A673 (cell line): Measurements from ENCODE around the gene RBP2. TPM values are rescaled to one million over a fixed set of nuclear protein-coding genes. Genes with fewer than 3 reads are reported as not detected.

Experiments
- BruUV-seq: library from RNA; stranded (reverse); fragments of 400-500 nt; replicated peaks from 2 replicates; lab custom pipeline; 2021; lab: Mats Ljungman, UMichigan
- CTCF ChIA-PET: fragments of 300-600 bp; sonication (Branson Sonifier 250); formaldehyde crosslinking; loops from one replicate; lab custom pipeline; 2022; ENCODE audit warnings: antibody characterized with exemption; lab: Charles Lee
- POLR2A ChIA-PET: fragments of 300-600 bp; sonication (Branson Sonifier 250); formaldehyde crosslinking; loops from one replicate; lab custom pipeline; 2022; ENCODE audit warnings: antibody characterized with exemption; ENCODE audit not compliant: low non-redundant PET; lab: Charles Lee
- DNase-seq: peaks from one replicate; pipeline ENCODE4 v3.0.0-alpha.2; 2015; ENCODE audit warnings: low spot score
- H3K27ac ChIP-seq: fragments of 200-600 bp; sonication (generic); 2 replicates; pipeline ENCODE4 v1.5.1; 2016; ENCODE audit warnings: mixed run types, low read depth, mild to moderate bottlenecking, mixed read lengths, antibody characterized with exemption, low read length; ENCODE audit not compliant: poor library complexity, severe bottlenecking
- H3K27me3 ChIP-seq: fragments of 200-600 bp; sonication (generic); replicated peaks from 2 replicates; pipeline ENCODE4 v1.6.1; 2017; ENCODE audit warnings: mixed run types, low read depth, mild to moderate bottlenecking, mixed read lengths, antibody characterized with exemption, low read length; ENCODE audit not compliant: insufficient read depth, poor library complexity
- H3K36me3 ChIP-seq: fragments of 200-600 bp; sonication (generic); 2 replicates; pipeline ENCODE4 v1.6.1; 2016; ENCODE audit warnings: mixed run types, mild to moderate bottlenecking, mixed read lengths, antibody characterized with exemption, low read length; ENCODE audit not compliant: insufficient read depth, poor library complexity, severe bottlenecking
- H3K4me1 ChIP-seq: fragments of 200-600 bp; sonication (generic); 2 replicates; pipeline ENCODE4 v1.6.1; 2017; ENCODE audit warnings: mixed run types, mild to moderate bottlenecking, mixed read lengths, antibody characterized with exemption, low read length; ENCODE audit not compliant: insufficient read depth, poor library complexity, severe bottlenecking
- H3K4me3 ChIP-seq: fragments of 200-600 bp; sonication (generic); 2 replicates; pipeline ENCODE4 v1.5.1; 2016; ENCODE audit warnings: low read depth, mixed run types, mild to moderate bottlenecking, mixed read lengths, low read length; ENCODE audit not compliant: poor library complexity, severe bottlenecking
- H3K9me3 ChIP-seq: fragments of 200-600 bp; sonication (generic); 2 replicates; pipeline ENCODE4 v1.6.1; 2016; ENCODE audit warnings: mixed run types, low read depth, mild to moderate bottlenecking, mixed read lengths, antibody characterized with exemption, low read length; ENCODE audit not compliant: poor library complexity, severe bottlenecking
- EZH2 ChIP-seq: fragments of 200-600 bp; sonication (generic); IDR thresholded peaks from 2 replicates; pipeline ENCODE4 v1.6.1; 2017; ENCODE audit warnings: borderline replicate concordance, low read depth, mild to moderate bottlenecking, mixed read lengths, antibody characterized with exemption, low read length; ENCODE audit not compliant: poor library complexity, severe bottlenecking
- intact Hi-C: fragments of 100-400 bp; cut with micrococcal nuclease; formaldehyde crosslinking; loops from one replicate; pipeline ENCODE4 v1.10.0; 2022; ENCODE audit not compliant: unreplicated experiment
- total RNA-seq: library from RNA; stranded (reverse); gene quantifications from 2 replicates; pipeline ENCODE4 v1.2.3, GENCODE V29; 2021
- TF ChIP-seq, protein P1 (sequence below): fragments of 300-800, 200-600 bp; sonication (generic); conservative IDR thresholded peaks from 2 replicates; pipeline ENCODE4 v1.5.1; 2017; ENCODE audit warnings: low read depth, mild to moderate bottlenecking, antibody characterized with exemption, low read length, moderate library complexity, mixed read lengths

Gene RBP2
- total RNA-seq, 1 experiment from 2014 or later, result not detected

DNA sequence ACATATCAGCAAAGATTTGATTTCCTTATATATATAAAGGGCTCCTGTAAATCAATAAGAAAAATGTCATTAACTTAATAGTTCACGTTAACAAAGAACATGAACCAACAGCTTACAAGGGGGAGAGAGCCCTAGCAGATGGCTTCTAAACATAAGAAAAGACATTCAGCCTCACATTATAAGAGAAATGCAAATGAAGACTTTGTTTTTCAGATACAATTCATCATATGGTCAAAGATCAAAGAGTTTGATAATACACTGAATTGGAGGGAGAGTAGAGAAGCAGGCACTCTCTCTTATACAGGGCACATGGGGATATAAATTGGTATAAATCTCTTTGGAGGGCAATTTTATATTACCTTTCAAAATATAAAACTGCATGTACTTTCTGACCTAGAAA is 21.1 kb downstream of the RBP2 start:
- no peak overlapping the region for H3K27ac ChIP-seq
- CTCF ChIA-PET, result no interaction called here
- no peaks in the 10 kb centered on the region for H3K36me3 ChIP-seq
- no peaks in the 10 kb centered on the region for H3K9me3 ChIP-seq
- BruUV-seq, result no TSS peak
- no peak overlapping the region for H3K4me3 ChIP-seq
- H3K27me3 ChIP-seq, result no peaks in the 10 kb centered on the region
- no peaks in the 10 kb centered on the region for H3K4me1 ChIP-seq
- intact Hi-C loops, result no loop called here
- POLR2A ChIA-PET, result no interaction called here
- no peak for TF ChIP-seq EZH2
- TF ChIP-seq, protein P1, sequence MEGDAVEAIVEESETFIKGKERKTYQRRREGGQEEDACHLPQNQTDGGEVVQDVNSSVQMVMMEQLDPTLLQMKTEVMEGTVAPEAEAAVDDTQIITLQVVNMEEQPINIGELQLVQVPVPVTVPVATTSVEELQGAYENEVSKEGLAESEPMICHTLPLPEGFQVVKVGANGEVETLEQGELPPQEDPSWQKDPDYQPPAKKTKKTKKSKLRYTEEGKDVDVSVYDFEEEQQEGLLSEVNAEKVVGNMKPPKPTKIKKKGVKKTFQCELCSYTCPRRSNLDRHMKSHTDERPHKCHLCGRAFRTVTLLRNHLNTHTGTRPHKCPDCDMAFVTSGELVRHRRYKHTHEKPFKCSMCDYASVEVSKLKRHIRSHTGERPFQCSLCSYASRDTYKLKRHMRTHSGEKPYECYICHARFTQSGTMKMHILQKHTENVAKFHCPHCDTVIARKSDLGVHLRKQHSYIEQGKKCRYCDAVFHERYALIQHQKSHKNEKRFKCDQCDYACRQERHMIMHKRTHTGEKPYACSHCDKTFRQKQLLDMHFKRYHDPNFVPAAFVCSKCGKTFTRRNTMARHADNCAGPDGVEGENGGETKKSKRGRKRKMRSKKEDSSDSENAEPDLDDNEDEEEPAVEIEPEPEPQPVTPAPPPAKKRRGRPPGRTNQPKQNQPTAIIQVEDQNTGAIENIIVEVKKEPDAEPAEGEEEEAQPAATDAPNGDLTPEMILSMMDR, result no peak
- DNase-seq, result no peak

DNA sequence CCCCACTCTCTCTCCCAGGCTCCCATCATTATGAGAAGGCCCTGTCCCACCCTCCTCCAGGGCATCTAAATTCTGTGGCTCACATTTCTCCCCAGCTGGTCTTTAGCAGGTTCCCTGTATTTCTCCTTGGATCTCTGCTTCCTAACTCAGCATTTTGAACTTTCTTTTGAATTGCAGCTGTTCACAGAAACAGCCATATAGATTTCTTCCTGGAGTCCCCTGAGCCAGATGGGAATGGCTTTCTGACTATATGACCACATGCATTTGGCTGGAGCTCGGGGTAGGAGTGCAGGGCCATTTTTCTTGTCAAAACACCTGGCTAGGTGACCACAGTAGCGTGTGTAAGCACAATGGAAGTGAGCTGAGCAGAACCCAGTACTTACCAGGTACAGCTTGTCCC is 22.0 kb downstream of the RBP2 start:
- CTCF ChIA-PET, result no interaction called here
- no peak overlapping the region for H3K4me3 ChIP-seq
- H3K27me3 ChIP-seq, result no peaks in the 10 kb centered on the region
- intact Hi-C loops, result no loop called here
- no TSS peak for BruUV-seq
- POLR2A ChIA-PET, result no interaction called here
- H3K9me3 ChIP-seq, result no peaks in the 10 kb centered on the region
- no peak overlapping the region for H3K27ac ChIP-seq
- H3K36me3 ChIP-seq, result no peaks in the 10 kb centered on the region
- no peaks in the 10 kb centered on the region for H3K4me1 ChIP-seq
- TF ChIP-seq, protein P1, result no peak
- no peak for TF ChIP-seq EZH2
- no peak for DNase-seq

DNA sequence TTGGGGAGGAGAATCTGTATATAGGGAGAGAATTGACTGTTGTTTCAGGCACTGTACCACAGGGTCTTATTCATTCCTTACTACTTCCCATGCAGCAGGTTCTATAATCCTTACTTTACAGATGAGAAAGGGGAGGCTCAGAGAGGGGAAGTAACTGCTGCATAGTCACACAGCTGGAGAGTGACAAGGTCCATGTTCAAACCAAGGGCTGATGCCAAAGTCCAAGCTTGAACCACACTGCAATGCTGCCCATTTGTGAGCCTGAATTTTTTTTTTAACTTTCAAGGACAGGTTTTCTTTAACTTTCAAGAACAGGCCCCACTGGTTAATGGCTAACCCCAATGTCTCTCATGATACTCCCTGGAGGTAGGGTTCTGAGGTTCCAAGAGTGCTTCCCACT is 26.2 kb downstream of the RBP2 start:
- no TSS peak for BruUV-seq
- Histone ChIP-seq H3K4me3 (no peak overlapping the region), H3K27me3 (no peaks in the 10 kb centered on the region), H3K4me1 (no peaks in the 10 kb centered on the region), H3K27ac (no peak overlapping the region), H3K9me3 (no peaks in the 10 kb centered on the region), H3K36me3 (no peaks in the 10 kb centered on the region)
- ChIA-PET POLR2A (no interaction called here), CTCF (no interaction called here)
- TF ChIP-seq, protein P1, result no peak
- TF ChIP-seq EZH2, result no peak
- DNase-seq, result no peak
- intact Hi-C loops, result no loop called here
